HG02759 (cell line): Measurements from ENCODE around the gene DAB1.

ENCODE experiments used
- ATAC-seq: cut with Tn5 transposase; IDR thresholded peaks from one replicate; pipeline ENCODE4 v1.9.1; 2021; ENCODE audit warnings: mild to moderate bottlenecking, moderate library complexity; ENCODE audit not compliant: unreplicated experiment

DAB1 gene

GRCh38 chr1:56992318-56993125 lies 431.3 kb downstream of the DAB1 start:
- no peak for ATAC-seq

DNA sequence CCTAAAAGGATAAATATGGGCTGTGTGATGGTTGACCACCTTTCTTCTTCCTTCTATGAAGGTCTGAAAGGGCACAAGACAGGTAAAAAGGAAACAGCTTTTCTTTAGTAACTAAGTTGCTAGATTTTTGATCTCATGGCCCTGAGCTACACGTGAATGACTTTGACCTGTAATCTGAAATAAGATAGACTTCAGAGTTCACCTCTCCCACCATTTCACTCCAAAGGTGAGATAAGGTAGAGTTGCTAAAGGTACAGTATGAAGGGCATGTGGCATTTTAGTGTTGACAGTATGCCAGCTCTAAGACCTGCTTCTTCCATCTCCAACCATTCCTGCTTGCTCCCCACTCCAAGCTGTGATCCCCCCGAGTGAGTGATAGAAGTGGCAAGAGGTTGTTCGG lies 432.3 kb downstream of the DAB1 start:
- no peak for ATAC-seq

DNA sequence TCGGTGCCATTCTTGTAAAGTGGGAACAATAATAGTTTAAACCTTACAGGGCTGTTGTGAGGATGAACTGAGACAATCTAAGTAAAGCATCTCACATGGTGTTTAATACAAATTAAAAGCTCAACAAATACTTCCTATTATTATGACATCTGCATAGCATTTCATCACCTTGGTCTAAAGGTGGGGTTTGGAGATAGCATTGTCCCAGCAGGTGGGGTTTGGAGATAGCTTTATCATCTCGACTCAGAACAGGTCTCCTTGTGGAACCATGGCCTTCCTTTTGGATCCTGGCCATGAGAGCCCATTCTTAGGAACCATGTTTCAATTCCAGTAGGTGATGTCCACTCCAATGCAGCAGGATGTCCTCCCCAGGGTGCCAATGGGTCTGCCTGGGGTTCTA lies 437.5 kb downstream of the DAB1 start:
- ATAC-seq = no peak

- ATAC-seq = no peak
Observed at GRCh38 chr1:56985857-56986256, 438.0 kb downstream of the DAB1 start.

GRCh38 chr1:56983484-56983883 lies 440.4 kb downstream of the DAB1 start:
- ATAC-seq = no peak

DNA sequence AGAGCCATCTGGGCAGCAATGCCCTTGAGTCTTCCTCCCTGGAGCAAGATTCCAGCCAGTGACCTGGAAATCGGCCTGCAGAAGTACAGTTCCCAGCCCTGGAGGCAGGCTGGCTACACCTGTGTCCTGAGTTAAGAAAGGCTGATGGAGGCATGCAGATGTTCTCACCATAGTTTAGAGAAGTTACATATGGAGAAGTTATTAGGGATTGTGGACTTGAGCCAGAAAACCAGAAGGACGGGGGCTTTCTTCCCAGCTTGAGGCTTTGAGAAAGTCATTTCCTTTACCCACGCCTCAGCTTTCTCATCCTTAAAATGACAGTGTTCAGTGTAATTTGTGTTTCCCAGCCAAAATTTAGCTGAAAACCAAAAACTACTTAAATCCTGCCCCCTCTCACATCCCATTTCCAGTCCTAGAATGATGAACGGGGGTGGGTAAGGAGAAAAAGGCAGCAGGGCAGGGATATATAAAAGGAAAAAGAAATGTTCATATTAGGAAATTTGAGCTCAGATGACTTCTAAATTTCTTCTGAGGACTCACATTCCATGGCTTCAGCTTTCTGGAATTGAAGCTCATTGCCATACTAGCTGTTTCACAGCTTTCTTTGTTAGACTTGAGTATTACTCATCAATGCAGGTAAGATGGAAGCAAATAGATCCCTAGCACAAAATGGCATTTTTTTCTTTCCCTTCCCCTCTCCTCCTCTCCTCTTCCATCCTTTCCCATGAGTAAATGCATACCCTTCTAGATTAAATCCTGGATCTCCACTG lies 443.7 kb downstream of the DAB1 start:
- ATAC-seq = no peak

DNA sequence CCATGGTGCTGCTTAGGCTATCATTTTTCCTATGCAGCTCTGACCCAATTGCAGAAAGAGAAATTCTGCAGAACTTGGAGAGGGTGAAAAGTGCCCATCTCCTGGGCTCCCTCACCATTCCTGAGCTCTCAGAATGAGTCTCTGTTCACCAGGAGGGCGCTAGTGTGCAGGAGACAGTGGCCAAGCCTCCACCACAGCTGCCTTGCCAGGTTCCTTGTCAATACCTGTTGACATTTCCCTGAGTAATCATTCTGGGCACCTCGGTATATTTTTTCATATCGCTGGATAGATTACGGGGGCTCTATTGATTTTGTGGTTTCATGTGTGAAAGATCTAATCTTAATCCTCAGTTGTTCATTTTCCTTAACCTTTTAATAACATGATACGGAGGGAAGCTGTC lies 445.0 kb downstream of the DAB1 start:
- ATAC-seq = no peak

DNA sequence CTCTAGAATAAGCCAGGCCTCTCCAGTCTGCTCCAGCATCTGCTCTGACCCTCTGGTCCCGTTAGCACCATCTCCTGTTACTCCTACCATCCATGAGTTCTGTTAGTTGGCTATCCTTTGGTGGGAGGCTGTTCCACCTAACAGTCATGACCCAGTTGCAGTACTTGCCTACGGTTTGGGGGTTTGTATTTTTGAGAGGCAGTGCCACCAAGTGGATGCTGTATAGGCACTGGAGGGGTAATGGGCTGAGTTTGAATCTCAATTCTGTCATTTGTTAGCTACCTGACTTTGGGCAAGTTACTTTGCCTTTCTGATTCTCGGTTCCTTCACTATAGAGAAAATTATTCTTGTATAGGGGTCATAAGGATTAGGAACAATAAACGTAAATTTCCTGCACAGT lies 445.9 kb downstream of the DAB1 start:
- ATAC-seq = no peak

DNA sequence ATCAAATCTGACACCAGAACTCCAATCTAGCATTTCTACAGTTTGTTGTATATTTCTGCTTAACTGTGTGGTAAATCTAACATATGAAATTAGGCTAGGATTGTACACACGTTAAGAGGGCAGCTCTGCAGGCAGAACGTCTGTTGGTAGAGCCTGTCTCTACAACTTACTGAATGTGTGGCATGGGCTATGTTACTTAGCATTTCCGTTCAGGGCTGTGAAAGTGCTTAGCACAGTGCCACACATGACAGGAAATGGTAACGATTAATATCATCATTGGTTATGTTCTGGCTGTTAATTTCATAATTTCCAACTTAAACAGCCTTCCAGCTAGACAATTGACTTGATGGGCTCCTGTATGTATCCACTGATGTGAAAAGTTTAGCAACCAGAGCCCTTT lies 448.4 kb downstream of the DAB1 start:
- ATAC-seq = no peak

- ATAC-seq = no peak
Observed at GRCh38 chr1:56973923-56974742, 449.7 kb downstream of the DAB1 start.

DNA sequence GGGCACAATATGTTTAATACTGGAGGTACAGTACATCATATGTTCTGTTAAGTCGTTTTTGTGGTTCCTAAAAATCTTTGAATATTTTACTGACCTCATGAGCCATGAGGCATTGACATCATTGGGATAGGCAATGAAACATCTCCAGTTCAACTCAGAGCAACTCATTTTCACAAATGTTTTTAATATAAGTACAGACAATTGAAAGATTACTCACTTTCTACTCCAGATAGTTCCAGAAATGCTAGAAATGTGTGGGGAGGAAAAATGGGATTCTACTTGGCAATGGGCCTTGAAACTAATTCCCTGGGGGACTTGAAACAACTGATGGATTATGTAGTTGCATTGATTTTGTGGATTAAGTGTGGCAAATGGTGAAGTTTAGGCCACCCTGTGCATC lies 450.9 kb downstream of the DAB1 start:
- no peak for ATAC-seq

- no peak for ATAC-seq
Observed at GRCh38 chr1:56970280-56970679, 453.6 kb downstream of the DAB1 start.

GRCh38 chr1:56968878-56969495 lies 454.9 kb downstream of the DAB1 start:
- ATAC-seq = no peak

DNA sequence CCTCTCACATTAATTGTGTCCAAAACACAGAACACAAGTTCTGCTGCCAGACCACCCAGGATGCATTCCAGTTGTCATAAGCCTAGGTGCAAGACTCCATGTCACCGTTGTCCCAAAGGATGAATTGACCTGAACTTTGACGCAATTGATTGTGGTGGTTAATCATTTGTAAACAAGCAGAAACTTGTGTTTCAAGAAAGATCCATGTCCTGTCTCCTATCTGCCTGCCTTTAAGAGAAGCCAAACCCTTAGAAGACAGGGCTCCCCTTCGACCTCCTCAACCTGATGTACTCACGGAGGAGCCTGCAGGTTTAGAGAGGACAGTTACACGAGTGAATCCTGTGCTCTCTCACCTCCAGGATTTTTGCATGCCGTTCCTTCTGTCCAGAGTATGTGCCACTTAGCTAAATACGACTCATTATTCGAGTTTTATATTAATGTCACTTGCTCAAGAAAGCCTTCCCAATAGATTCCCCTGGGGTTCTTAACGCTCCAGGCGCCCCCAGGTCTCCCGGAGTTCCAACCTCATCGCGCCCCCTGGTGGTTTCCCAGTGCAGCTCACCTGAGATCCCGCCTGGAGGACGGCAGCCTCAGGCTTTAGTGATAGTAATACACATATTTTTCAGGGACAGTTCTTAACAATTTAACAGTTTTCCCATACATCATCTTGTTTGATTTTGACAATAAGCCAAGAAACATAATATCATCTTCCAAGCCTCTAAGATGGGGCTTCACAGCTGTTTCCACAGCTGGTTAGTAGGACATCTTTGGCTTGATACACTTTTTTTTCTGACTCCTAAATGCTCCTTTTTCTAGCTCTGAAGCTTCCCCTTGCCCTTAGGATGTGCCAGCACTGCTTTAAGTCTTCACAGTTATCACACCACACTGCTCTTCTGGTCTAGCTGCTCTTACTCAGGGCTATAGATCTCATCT lies 455.7 kb downstream of the DAB1 start:
- no peak for ATAC-seq

GRCh38 chr1:56967355-56967754 lies 456.5 kb downstream of the DAB1 start:
- no peak for ATAC-seq

DNA sequence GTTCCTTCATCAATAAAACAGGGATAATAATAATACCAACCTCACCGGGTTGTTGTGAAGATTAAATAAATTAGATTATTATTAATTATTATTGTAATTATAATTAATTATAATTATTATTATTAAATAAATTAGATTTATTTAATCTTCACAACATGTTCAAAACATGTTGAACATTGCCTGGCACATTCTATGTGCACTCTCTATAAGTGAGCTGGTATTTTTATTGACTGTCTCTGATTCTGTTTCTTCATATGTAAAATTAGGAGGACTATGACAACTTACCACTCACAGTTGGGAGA lies 457.2 kb downstream of the DAB1 start:
- ATAC-seq = no peak

DNA sequence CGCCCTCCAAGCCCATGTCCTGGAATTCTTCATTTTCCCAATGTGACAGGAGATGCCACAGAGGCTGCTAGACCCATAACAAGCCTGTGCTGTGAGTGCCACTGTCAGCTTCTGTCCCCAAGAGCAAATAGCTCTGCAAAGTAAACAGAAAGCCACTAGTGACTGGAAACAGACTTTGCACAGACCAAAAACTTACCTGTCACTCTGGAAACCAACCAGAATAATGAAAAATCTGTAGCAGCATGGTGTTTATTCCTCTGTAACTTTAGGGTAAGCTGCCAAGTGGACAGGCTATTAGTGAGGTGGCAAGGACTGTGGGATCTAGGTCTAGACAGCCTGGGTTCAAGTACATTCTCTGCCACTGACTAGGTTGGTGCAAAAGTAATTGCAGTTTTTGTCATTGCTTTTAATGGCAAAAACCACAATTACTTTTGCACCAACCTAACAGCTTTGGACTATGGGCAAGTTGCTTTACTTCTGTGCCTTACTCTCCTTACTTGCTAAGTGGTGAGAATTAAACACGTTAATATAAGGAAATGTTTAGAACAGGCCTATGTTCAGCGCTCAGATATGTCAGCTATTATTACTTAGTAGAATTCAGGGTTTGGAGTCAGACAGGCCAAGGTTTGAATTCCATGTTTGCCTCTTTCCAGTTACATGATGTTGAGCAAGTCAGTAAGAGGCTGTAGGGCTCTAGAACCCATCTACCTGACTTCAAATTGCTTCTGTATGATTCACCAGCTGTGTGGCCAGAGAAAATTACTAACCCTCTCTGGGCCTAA lies 457.8 kb downstream of the DAB1 start, which contains the start of gene C8B:
Gene C8B (minus strand): TSS at position 100 of the 782 bp plus-strand sequence. CDS start 67 bp downstream, at position 33.
- no peak for ATAC-seq

DNA sequence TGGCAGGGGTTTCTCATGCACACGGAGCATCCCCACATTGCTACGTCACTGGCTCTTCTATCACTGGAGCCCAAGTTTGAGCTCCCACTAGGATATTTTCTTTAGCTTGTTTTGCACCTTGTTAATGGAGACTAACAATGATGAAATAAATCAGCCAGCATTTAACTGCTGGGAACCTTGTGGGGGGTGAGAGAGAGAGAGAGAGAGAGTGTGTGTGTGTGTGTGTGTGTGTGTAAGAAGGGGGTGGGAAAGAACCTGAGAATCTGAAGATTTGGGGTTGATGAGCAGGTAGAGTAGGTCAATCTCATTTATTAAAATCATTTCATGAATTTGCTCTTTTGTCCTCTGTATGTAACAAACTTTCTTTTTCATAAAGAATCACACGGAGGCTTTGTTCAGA lies 458.7 kb downstream of the DAB1 start:
- ATAC-seq = no peak

GRCh38 chr1:56964349-56965017 lies 459.4 kb downstream of the DAB1 start:
- ATAC-seq = no peak
